Lung microvascular endothelial cell (primary cell): ENCODE measurements around the gene PAK2. TPM values are rescaled to one million over a fixed set of nuclear protein-coding genes. Genes with fewer than 3 reads are reported as not detected.
"Not testable (repeated sequence)": the region's sequence is repeated elsewhere in the genome, so short reads cannot be mapped to it uniquely, and the experiment has no call there.

ENCODE experiments used
- DNase-seq, 2 donors: peaks; one replicate each; pipeline versions ENCODE4 v3.0.0 to v3.0.0-alpha.2; 2010; ENCODE audit warnings: low read depth in 2 of 2
- total RNA-seq: library from RNA; depleted of rRNA; stranded (reverse); fragments of >200 nt; gene quantifications from 2 replicates; pipeline ENCODE4 v1.2.1, GENCODE V29; 2014

PAK2 gene
- total RNA-seq, 1 donor from 2014 or later: 55.6 TPM

DNA sequence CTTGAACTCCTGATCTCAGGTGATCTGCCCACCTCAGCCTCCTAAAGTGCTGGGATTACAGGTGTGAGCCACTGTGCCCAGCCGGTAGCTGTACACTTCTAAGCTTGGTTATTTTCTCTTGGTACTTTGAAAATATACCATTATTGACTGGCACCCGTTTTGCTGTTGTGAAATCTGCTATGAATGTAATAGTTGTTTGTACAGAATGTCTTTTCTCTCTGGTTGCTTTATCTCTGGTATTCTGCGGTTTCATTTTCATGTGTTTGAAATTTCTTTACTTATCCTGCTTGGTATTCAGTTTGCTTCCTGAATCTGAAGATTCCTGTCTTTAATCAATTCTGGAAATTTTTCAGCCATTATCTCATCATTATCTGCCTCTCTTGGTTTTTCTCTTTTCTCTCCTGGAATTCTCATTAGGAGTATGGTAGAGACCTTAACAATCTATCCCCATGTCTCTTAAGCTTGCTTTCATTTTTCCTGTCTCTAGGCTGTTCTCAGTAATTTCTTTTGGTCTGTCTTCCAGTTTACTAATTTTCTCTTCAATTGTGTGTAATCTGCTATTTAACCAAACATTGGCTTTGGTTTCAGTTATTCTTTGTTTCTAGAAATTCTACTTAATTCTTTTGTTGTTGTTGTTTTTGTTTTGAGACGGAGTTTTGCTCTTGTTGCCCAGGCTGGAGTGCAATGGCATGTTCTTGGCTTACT, 2.8 kb upstream of the PAK2 start:
- no peak for DNase-seq

DNA sequence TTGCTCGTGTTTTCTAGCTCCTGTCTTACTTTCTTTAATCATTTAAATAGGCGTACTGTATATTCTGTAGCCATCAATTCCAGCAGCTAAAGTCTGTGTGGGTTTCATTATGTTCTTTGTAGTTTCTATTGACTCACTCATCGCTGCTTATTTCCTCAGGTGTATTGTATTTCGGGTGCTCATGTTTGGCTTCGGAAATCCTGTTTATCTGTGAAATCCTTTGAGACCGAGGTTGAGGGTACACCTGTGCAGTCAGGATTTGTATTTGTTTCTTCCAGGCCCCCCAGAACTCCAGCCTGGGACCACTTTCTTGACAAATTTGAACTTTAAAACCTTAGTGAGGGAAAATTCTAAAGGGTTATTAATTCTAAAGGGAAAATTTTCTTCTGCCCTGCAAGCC, 2.0 kb upstream of the PAK2 start:
- no peak for DNase-seq

DNA sequence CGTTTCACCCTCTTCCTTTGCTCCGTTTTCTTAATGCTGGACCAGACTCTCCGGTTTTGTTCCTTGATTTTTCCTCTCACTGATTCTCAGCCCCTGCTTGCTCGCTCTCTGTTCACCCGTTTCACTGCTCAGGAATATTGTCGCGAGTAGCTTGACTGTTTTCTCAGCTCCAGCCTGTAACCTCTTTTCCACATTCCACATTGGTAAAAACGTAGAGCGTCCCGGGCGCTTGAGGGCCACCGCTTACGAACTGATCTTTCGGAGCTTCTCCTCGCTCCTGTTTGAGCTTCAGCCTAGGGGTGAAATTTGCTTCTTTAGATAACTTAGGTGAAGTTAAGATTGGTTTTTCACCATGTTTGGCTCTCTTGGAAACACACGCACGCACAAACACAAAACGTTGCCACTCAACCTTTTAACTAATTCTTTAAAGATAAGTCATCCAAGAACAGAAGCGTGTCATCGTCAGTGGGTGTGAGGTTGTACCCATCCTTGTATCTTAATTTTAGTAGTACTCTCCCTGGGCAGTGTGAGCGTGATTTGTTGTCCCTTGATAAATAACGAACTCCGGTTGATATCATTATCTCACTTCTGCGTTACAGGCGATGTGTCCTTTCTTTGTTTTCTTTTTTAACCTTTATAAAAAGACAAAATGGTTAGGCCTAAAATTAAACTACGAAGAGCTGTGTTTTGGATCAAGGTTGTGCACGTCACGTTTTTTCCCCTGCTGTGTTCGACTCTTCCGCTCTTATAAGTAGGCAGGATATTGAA, 1.0 kb downstream of the PAK2 start:
- DNase-seq: peak; percentile 60 to 76

DNA sequence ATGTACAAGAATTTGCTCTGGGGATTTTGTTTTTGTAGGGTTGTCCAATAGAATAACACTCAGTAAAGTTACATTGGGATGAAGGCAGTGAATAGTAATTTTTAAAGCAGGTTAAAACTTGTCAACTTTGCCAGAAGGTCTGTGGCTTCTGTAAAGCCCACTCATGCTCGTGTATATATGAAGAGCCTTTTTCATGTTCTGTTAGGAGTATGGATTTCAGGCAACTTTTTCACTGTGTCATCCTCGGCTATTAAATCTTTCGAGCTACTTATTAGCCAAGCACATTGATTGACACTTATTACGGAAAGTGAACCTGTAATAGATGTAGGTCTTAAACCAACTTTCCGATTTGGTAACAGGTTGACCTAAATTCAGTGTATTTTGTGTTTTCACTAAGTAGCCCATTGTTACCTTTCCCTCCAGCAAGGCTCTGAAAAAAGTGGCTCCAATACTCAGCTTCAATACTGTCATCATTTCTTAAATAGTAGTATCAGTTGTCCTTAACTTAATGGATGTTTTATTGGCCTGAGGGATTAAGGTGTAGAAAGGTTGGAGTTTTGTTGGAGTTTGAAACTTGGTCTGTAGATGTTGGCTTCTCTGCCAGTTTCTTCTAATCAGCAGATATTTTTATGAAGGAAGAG, 1.7 kb downstream of the PAK2 start:
- peak in 1 of 2 donors; percentile 14 for DNase-seq

DNA sequence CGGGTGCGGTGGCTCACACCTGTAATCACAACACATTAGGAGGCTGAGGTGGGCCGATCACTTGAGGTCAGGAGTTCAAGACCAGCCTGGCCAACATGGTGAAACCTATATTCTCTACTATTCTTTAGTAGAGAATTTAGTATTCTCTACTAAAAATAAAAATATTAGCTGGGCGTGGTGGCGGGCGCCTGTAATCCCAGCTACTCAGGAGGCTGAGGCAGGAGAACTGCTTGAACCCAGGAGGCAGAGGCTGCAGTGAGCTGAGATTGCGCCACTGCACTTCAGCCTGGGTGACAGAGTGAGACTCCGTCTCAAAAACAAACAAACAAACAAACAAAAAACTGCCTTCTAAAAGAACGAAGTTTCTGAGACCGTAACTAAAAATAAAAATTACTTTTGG, 3.9 kb downstream of the PAK2 start:
- not testable (repeated sequence) for DNase-seq

DNA sequence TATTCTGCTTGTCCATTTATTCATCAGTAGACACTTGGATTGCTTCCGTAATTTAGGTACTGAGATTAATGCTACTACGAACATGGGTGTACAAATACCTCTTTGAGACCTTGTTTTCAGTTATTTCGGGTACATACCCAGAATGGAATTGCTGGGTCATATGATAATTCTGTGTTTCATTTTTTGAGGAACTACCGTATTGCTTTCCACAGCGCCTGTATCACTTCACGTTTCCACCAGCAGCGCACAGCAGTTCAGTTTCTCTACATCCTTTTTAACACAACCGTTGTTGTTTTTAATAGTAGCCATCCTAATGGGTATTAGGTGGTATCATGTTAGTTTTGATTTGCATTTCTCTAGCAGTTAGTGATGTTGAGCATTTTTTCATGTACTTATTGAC, 9.5 kb downstream of the PAK2 start:
- DNase-seq: no peak

DNA sequence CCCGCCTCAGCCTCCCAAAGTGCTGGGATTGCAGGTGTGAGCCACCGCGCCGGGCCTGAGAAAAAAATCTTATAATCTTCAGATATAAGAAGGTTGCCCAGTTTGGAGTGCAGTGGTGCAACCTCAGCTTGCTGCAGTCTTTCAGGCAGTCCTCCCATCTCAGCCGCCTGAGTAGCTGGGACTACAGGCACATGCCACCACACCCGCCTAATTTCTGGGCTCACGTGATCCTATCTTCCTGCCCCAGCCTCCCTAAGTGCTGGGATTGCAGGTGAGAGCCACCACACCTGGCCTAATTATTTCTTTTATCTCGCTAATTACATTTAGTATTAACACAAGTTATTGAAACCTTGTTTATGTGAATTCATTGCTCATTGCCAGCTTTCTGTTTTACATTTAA, 13.5 kb downstream of the PAK2 start:
- no peak for DNase-seq

DNA sequence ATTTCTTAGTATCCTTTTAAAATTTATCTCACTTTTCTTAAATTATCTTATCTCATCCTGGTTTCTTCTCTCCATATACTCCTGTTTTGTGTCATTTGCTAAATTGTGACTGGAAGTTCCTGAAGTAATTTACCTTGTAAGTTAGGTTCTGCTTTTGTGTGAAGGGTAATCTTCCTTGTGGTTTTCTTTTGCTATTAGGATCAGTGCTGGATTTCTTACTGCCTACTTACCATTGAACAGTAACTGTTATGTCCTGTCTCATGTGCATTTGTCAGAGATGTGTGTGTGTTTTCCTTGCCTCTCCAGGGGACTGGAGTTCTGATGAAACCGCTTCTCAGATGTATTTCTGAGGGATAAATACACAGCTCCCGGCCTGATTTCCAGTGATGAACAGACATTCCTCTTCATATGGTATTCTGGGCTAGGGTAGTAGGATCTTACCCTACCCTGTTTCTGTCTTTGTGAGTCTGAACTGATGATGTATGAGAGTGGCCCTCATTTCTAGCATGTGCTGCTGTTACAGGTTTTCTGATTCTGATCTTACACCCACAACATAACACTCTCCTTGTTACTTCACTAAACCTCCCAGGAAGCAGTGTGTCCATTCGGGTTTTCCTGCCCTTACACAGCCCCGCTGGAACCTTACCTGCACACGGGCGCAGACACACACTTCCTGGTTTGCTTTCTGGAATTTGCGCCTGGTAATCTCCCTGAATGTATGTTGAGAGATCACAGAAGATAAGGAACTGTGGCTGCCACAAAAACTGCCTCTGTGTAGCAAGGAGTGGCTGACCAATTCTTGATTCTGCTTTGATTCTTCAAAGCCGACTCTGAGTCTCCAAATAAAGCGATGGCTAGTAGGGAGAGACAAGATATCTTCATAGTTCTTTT, 14.7 kb downstream of the PAK2 start:
- peak in 1 of 2 donors; percentile 5 for DNase-seq

DNA sequence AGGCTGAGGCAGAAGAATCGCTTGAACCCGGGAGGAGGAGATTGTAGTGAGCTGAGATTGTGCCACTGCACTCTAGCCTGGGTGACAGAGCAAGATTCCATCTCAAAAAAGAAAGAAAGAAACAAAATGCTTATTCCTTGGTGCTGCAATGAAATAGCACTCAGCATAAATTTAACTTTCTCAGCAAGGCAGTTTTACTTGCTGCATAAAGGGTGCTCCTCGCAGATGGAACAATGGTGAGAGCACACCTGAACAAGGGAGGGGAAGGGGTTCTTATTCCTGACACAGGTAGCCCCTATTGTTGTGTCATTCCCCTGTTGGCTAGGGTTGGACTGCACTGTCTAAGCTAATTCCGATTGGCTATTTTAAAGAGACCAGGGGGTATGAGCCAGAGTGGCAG, 17.1 kb downstream of the PAK2 start:
- no peak for DNase-seq

DNA sequence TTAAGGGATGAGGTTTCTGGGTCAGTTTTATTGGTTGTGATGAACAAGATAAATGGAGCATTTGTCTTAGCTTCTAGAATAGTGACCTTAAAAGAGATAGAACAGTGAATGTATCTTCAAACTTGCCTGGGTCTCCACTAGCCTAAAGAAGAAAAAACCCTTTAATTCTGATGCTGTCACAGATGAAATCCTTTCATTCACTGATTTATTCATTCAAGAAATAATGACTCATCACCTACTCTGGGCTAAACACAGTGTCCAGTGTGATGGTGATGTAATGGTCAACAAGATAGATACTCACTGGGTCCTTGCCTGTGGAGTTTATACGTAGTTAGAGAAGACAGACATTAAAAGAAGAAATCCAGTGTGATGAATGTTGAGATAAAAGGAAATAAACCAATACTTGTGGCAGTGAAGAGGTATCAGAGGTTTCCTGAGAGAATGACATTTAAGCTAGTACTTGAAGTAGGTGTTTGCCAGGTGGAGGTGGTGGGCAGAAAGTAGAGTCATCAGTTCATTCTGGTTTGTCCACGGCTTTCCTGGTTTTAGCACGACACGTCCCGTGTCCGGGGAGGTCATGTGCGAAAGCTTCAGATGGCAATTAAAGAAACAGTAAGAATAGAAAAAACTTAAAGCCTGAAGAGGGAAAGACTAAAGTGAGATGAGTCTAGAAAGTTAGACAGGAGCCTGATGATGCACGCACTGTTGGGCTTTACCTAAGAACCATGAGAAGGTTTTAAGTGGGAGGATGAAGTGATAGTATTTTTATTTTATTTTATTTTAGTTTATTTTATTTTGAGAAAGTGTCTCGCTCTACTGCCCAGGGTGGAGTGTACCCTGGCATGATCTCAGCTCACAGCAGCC, 18.5 kb downstream of the PAK2 start:
- DNase-seq: peak; percentile 54 to 86

DNA sequence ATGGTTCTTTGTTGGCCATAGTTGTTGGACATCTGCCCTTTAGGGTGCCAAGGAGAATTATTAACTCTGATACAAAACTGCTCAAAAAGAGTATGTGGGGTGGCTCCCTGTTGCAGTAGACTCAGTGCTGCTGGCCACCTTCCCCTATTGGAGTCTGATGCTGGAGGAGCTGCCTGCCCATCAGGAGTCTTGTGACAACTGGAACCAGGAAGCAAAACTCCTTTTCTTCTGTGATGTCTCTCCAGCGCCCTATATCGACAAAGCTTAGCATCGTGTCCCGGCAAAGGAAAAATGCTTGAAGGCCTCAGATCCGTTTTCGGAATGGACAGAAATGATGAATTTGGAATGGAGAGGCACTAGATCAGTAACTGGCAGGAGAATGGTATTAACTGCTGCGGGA, 23.5 kb downstream of the PAK2 start:
- no peak for DNase-seq

DNA sequence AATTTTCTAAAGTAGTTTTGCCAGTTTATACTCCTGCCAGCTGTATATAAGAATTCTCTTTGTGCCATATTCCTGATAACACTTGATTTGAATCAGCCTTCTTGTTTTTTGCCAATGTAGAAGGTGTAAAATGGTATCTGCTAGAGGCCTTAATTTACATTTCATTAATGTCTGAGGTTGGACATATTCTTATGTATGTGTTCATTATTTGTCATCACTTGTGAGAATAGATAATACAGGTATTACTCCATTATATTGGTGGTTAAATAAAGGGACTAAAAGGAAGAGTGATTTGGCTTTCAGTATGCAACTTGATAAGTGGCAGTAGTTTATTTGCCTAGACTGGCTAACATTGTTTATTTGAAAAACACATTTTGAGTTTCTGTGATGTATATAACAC, 25.8 kb downstream of the PAK2 start:
- no peak for DNase-seq

DNA sequence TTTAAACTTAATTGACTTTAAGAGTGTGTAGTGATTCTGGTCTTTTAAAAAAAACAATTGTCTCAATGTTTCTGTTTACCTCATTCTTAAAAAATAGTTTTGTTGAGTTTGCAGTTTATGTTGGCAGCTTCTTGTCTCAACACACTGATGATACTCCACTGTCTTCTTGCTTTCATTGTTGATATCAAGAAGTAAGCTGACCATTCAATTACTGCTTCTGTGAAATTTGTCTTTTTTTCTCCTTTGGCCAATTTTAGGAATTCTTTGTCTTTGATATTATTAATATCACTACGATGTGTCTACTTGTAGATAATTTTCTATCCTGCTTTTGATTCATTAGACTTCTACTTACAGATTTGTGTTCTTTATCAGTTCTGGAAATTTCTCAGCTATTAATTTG, 31.4 kb downstream of the PAK2 start:
- no peak for DNase-seq

DNA sequence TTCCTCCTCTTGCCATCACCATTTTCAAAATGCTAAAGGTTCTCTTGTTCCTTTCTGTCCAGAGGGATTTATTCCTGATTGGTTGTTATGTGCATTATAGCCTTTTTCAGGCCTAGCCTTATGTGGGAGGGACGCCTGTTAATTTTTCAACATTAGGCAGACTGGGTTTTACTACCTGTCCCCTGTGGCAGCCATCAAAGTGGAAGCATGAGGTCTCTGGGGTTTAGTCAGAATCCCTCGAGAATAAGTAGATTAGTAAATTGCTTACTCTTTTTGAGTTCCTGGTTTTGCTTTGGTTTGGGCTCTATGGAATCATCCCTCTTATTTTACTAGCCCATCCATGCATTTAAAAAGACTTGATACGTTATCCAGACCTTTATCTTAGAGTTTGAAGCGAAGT, 32.4 kb downstream of the PAK2 start:
- no peak for DNase-seq

DNA sequence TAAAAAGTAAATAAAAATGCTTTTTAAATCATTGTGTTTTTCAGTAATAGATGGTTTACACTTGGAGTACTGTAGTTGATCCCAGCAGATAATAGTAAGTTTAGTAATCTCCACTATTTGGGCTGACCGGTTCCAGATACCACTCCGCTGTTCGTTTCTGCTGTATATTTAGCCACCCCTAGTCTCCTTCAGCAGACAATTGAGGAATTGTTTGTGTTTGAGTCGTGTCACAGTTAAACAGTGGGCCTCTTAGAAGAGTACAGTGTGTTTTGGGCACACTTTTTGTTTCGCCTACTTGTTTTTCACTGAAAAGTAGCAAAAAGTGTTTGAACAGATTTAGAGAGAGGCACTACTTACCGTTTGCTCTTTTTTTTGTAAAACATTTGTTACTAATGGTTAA, 33.2 kb downstream of the PAK2 start:
- no peak for DNase-seq

DNA sequence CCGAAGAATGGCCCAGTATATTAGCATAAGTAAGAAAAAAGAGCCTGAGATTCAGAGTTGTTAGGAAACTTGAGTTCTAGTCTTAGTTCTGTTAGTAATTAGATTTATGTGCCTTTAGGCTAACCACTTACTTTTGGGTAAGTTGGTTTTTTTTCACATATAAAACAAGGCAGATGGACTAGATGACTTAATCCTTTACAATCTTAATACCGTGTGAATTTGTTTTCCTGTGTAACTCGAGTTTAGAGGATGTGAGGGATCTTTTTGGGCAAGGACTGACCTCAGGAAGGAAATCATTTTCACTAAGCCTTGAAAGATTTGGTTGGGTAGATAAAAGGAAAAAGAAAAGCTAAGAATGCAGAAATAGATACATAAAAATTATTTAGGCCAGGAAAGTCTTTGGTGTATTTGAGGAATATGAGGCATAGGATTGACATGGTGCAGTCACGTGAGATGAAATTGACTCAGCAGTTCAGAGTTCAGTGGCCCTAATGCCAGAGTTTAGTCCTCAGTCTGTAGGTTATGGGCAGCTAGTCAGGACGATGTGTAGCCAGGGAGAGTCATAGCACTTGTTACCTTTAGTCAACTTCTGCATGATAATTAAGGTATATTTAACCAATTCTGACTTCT, 34.6 kb downstream of the PAK2 start:
- DNase-seq: peak; percentile 24 to 70

DNA sequence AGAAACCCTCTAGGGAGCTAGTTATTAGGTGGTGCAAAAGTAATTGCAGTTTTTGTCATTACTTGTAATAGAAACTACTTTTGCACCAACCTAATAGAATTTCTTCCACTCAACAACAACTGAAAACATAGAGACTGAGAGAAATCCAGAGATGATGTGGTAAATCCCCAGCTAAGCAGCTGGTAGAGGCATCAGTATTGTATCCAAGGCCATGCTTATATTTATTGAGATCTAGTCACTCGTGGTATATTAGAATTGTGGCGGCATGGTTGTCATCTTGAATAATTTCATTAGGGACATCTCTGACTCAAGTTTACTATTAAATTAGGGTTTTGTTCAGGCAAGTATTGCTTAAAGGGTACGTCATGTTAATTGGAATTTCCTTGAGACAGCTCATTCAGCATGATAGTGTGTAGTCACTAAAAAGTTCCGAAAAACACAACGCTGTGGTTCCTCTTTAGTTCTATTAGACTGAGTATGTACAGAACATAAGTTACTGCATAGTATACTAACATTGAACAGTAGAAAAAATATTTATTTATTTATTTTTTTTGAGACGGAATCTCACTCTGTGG, 35.3 kb downstream of the PAK2 start:
- peak in 1 of 2 donors; percentile 20 for DNase-seq

DNA sequence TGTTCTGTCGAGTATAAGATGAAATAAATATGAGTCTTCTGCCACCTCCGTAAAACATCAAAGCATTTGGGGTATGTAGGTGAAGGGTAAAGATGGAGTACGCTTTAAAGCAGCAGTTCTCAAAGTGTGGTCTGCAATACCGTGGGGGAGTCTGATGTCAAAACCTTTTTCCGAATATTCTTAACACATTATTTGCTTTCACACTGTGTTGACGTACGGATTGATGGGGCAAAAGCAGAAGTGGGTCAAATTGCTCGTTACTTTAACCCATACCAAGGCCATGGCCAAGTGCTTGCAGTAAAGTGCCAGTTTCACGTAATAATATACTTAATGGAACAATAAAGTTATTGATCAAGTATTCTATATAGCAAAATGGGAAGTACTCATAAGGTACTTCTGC, 36.3 kb downstream of the PAK2 start:
- no peak for DNase-seq

DNA sequence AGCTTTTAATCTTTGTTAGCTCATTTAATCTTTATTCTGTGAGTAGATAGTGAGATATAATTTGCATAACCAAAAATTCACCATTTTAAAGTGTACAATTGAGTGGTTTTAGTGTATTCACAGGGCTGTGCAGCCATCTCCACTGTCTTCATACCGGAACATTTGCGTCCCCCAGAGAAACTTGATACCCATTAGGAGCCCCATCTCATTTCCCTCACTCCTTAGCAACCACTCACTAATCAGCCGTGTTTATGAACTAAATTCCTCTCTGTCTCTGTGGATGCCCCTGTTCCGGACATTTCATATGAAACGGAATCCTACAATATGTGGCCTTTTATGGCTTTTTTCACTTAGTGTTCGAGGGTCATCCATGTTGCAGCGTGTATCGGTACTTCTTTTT, 38.2 kb downstream of the PAK2 start:
- no peak for DNase-seq

DNA sequence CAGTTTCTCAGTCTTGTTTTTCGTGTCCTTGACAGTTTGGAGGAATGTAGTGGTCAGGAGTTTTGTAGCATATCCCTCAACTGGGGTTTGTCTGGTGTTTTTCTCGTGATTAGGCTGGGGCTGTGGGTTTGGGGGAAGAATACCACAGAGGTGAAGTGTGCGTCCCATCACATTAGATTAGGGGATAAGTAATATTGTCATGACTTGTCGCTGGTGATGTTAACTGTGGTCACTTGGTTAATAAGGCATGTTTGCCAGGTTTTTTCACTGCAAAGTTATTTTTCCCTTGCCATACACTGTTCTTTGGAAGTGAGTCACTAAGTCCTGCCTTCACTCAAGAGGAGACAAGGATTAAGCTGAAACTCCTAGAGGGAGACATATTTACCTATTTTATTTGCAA, 39.1 kb downstream of the PAK2 start:
- peak in 1 of 2 donors; percentile 52 for DNase-seq
